Measurements from ENCODE around the gene MTMR3. TPM values are rescaled to one million over a fixed set of nuclear protein-coding genes. Genes with fewer than 3 reads are reported as not detected.

Gene MTMR3
- total RNA-seq, 1 experiment from 2014 or later, result 27.0 TPM

GRCh38 chr22:29837741-29838598 is 45.0 kb upstream of the MTMR3 start, which contains the start of gene ASCC2 (continued):
- TF ChIP-seq MAX (IDR thresholded peaks at IDR 0.05), result no peak; the same call in 1 of the 2 replicates

- Histone ChIP-seq H3K79me2 (ENCODE audit: insufficient read depth, low read length) (peaks cover 26% of the 10 kb centered on the region), H3K36me3 (ENCODE audit: control insufficient read depth in 1 of 2, insufficient read depth in 2 of 2, low read length in 2 of 2) (peaks cover 0 to 4% of the 10 kb centered on the region in 2 experiments; a peak in 1 of 4 replicates), H4K20me1 (ENCODE audit: insufficient read depth) (no peaks in the 10 kb centered on the region), H3K4me1 (ENCODE audit: control insufficient read depth in 1 of 2, insufficient read depth in 2 of 2, low read length in 2 of 2) (peaks cover 11 to 37% of the 10 kb centered on the region in 2 experiments), H2AFZ (ENCODE audit: low read depth, low read length, poor library complexity, severe bottlenecking) (peak overlapping the region; percentile 57), H3K27me3 (ENCODE audit: insufficient read depth, low read length) (no peaks in the 10 kb centered on the region), H3K4me3 (replicated peaks in 1 of 2; ENCODE audit: low read depth in 1 of 2, low read length in 2 of 2) (peak overlapping the region; percentile 84 to 93), H3K9me3 (ENCODE audit: control insufficient read depth in 1 of 2, insufficient read depth in 1 of 2, low read depth in 1 of 2, low read length in 2 of 2) (no peaks in the 10 kb centered on the region), H3K27ac (ENCODE audit: low read depth, low read length) (peak overlapping the region; percentile 80), H3K4me2 (ENCODE audit: low read length) (peak overlapping the region; percentile 71), H3K9ac (ENCODE audit: low read length) (peak overlapping the region; percentile 46), H3K9me2 (ENCODE audit: insufficient read depth) (no peaks in the 10 kb centered on the region)
- POLR2A ChIA-PET, result interaction anchor here (0.9 to 1.2 kb wide), 3 partner anchors 9 to 39 kb away, joined by 3 read pairs; no protein-coding TSS in a partner anchor
- no peak for ATAC-seq
- RAD21 ChIA-PET (ENCODE audit: low non-redundant PET in 1 of 2, low total read pairs in 2 of 2, uncharacterized antibody in 2 of 2, unreplicated experiment in 2 of 2), result interaction anchor here in 1 of 2 experiments (0.5 kb wide), 1 partner anchor 20 kb away, joined by 7 read pairs; no protein-coding TSS in a partner anchor
- 0 out of 2 replicates have a peak, but pooled peaks have one; percentile 35 for TF ChIP-seq SRF (IDR thresholded peaks at IDR 0.05; ENCODE audit: low read depth)
- no peak for TF ChIP-seq EZH2 (IDR thresholded peaks at IDR 0.05)
- CTCF ChIA-PET, result interaction anchor here (1.3 kb wide), 1 partner anchor 167 kb away, joined by 5 read pairs; no protein-coding TSS in a partner anchor
- intact Hi-C loops (cut with micrococcal nuclease), result no loop called here
- DNase-seq (ENCODE audit: low read depth, low spot score), result no peak
- BruUV-seq (replicated peaks), result TSS peak; percentile 52
These were observed 44.4 kb upstream of the MTMR3 start for GRCh38 chr22:29838599-29838956.

- peak overlapping the region; percentile 57 for H2AFZ ChIP-seq (ENCODE audit: low read depth, low read length, poor library complexity, severe bottlenecking)
- H3K36me3 ChIP-seq (ENCODE audit: control insufficient read depth in 1 of 2, insufficient read depth in 2 of 2, low read length in 2 of 2), result peaks cover 0 to 2% of the 10 kb centered on the region in 2 experiments; a peak in 1 of 4 replicates
- CTCF ChIA-PET, result no interaction called here
- POLR2A ChIA-PET, result no interaction called here
- DNase-seq (ENCODE audit: low read depth, low spot score), result no peak
- H3K9me3 ChIP-seq (ENCODE audit: control insufficient read depth in 1 of 2, insufficient read depth in 1 of 2, low read depth in 1 of 2, low read length in 2 of 2), result no peaks in the 10 kb centered on the region
- no peaks in the 10 kb centered on the region for H3K27me3 ChIP-seq (ENCODE audit: insufficient read depth, low read length)
- peaks cover 26% of the 10 kb centered on the region for H3K79me2 ChIP-seq (ENCODE audit: insufficient read depth, low read length)
- no peak for ATAC-seq
- H3K4me2 ChIP-seq (ENCODE audit: low read length), result peak overlapping the region; percentile 71
- RAD21 ChIA-PET (ENCODE audit: low non-redundant PET in 1 of 2, low total read pairs in 2 of 2, uncharacterized antibody in 2 of 2, unreplicated experiment in 2 of 2), result no interaction called here
- peak overlapping the region; percentile 46 for H3K9ac ChIP-seq (ENCODE audit: low read length)
- H4K20me1 ChIP-seq (ENCODE audit: insufficient read depth), result no peaks in the 10 kb centered on the region
- intact Hi-C loops (cut with micrococcal nuclease), result no loop called here
- H3K9me2 ChIP-seq (ENCODE audit: insufficient read depth), result no peaks in the 10 kb centered on the region
- peaks cover 11 to 37% of the 10 kb centered on the region in 2 experiments for H3K4me1 ChIP-seq (ENCODE audit: control insufficient read depth in 1 of 2, insufficient read depth in 2 of 2, low read length in 2 of 2)
- BruUV-seq (replicated peaks), result no TSS peak
- H3K27ac ChIP-seq (ENCODE audit: low read depth, low read length), result no peak overlapping the region
- peak overlapping the region in 1 of 2 experiments; percentile 84; a peak in 1 of 4 replicates for H3K4me3 ChIP-seq (replicated peaks in 1 of 2; ENCODE audit: low read depth in 1 of 2, low read length in 2 of 2)
- TF ChIP-seq MAX (IDR thresholded peaks at IDR 0.05) (no peak), REST (IDR thresholded peaks at IDR 0.05; ENCODE audit: low read depth) (no peak), ELF1 (IDR thresholded peaks at IDR 0.05; ENCODE audit: borderline replicate concordance, low read depth) (no peak), YY1 (IDR thresholded peaks at IDR 0.05; ENCODE audit: extremely low read depth, insufficient replicate concordance, low read depth, low read length) (no peak), CEBPB (IDR thresholded peaks at IDR 0.05; ENCODE audit: low read depth) (no peak), JUND (IDR thresholded peaks at IDR 0.05) (no peak), FOSL1 (IDR thresholded peaks at IDR 0.05; ENCODE audit: low read depth) (no peak), EGR1 (IDR thresholded peaks at IDR 0.05; ENCODE audit: low read depth) (no peak), TCF7L2 (IDR thresholded peaks at IDR 0.05; ENCODE audit: borderline replicate concordance, extremely low read depth, insufficient read depth, insufficient read length) (no peak)
These were observed 43.9 kb upstream of the MTMR3 start for GRCh38 chr22:29839039-29839438.

Measured in HCT116 (cell line).